ENCODE results near the gene RAB42. TPM values are rescaled to one million over a fixed set of nuclear protein-coding genes. Genes with fewer than 3 reads are reported as not detected.

The RAB42 gene
- total and polyA plus RNA-seq, 9 of the 15 experiments (the other 6 are each of a cell fraction or from before 2014, with no cell fraction given), result 0.07 to 0.14 (median 0.12) TPM; not detected in 6

DNA sequence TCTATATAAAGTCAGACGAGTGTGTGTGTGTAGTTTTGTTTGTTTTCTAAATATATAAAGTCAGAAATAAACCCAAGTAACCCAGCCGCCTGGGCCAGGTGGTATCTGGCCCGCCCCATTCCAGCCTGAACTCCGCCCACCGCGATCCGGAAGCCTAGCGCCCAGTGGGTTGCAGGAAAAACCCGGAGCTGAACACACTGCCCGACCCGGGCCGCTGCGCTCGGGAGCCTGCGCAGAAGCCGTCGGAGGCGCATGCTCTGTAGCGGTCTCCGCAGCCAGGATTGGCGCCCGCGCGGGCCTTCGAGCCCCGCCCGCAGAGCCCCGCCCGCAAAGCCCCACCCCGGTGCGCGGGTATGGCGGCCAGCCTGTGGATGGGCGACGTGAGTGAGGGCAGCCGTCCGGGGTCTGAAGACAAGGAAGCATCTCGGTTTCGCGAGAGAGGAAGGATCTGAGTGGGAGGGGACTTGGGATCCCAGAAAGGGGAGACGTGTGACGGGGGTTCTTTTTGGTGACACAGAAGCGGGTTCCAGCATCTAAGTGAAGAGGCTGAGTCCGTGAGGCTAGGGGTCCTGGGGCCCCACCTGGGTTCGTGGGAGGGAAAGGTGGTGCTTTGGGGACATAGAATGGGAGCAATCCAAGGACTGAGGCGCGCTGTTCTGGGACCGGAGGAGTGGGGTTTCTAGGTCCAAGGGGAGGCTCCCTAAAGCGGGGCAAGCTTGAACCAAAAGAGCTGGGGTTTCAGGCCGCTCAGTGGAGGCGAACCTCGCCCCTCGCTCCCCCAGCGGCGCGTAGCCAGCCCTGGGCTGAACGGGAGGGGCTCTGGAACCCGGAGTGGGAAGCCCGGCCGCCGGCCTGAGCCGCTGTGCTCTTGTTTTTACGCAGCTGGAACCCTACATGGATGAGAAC, 39.1 kb upstream of the RAB42 start, which contains the start of gene TRNAU1AP (continued):
- TF ChIP-seq, protein P1, sequence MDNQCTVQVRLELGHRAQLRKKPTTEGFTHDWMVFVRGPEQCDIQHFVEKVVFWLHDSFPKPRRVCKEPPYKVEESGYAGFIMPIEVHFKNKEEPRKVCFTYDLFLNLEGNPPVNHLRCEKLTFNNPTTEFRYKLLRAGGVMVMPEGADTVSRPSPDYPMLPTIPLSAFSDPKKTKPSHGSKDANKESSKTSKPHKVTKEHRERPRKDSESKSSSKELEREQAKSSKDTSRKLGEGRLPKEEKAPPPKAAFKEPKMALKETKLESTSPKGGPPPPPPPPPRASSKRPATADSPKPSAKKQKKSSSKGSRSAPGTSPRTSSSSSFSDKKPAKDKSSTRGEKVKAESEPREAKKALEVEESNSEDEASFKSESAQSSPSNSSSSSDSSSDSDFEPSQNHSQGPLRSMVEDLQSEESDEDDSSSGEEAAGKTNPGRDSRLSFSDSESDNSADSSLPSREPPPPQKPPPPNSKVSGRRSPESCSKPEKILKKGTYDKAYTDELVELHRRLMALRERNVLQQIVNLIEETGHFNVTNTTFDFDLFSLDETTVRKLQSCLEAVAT (IDR thresholded peaks at IDR 0.05), result peak in 1 of 2 experiments; percentile 85; a peak in 2 of 4 replicates
- no peak for TF ChIP-seq SMARCA5 (IDR thresholded peaks at IDR 0.05)
- TF ChIP-seq NELFE (IDR thresholded peaks at IDR 0.05; ENCODE audit: insufficient read depth, insufficient read length), result no peak
- TF ChIP-seq, protein P2, sequence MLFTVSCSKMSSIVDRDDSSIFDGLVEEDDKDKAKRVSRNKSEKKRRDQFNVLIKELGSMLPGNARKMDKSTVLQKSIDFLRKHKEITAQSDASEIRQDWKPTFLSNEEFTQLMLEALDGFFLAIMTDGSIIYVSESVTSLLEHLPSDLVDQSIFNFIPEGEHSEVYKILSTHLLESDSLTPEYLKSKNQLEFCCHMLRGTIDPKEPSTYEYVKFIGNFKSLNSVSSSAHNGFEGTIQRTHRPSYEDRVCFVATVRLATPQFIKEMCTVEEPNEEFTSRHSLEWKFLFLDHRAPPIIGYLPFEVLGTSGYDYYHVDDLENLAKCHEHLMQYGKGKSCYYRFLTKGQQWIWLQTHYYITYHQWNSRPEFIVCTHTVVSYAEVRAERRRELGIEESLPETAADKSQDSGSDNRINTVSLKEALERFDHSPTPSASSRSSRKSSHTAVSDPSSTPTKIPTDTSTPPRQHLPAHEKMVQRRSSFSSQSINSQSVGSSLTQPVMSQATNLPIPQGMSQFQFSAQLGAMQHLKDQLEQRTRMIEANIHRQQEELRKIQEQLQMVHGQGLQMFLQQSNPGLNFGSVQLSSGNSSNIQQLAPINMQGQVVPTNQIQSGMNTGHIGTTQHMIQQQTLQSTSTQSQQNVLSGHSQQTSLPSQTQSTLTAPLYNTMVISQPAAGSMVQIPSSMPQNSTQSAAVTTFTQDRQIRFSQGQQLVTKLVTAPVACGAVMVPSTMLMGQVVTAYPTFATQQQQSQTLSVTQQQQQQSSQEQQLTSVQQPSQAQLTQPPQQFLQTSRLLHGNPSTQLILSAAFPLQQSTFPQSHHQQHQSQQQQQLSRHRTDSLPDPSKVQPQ (CRISPR knock-in tag; IDR thresholded peaks at IDR 0.05; ENCODE audit: borderline replicate concordance), result no peak
- 0 out of 2 replicates have a peak, but pooled peaks have one; percentile 21 for TF ChIP-seq ZNF695 (CRISPR knock-in tag; IDR thresholded peaks at IDR 0.05)
- TF ChIP-seq TCF3 (CRISPR knock-in tag; IDR thresholded peaks at IDR 0.05), result peak; percentile 22
- no peak for TF ChIP-seq GTF2A2 (tag; IDR thresholded peaks at IDR 0.05)
- no peak for TF ChIP-seq FOXM1 (IDR thresholded peaks at IDR 0.05; ENCODE audit: low read depth)
- no peak for TF ChIP-seq FOXM1 (CRISPR knock-in tag; IDR thresholded peaks at IDR 0.05; ENCODE audit: low read depth)
- TF ChIP-seq, protein P3, sequence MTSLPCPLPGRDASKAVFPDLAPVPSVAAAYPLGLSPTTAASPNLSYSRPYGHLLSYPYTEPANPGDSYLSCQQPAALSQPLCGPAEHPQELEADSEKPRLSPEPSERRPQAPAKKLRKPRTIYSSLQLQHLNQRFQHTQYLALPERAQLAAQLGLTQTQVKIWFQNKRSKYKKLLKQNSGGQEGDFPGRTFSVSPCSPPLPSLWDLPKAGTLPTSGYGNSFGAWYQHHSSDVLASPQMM (CRISPR knock-in tag; IDR thresholded peaks at IDR 0.05), result no peak
- no peak for TF ChIP-seq SRSF7 (optimal IDR thresholded peaks at IDR 0.05; ENCODE audit: low read depth, low read length)
- TF ChIP-seq SRSF1 (IDR thresholded peaks at IDR 0.05; ENCODE audit: low read depth, low read length), result no peak
- TF ChIP-seq CBX8 (IDR thresholded peaks at IDR 0.05; ENCODE audit: borderline replicate concordance, extremely low read depth, low read depth, low read length, poor library complexity, severe bottlenecking), result no peak
- TF ChIP-seq NFATC3 (IDR thresholded peaks at IDR 0.05), result no peak; the same call in 1 of the 2 replicates
- no peak for TF ChIP-seq IRF2 (CRISPR knock-in tag; IDR thresholded peaks at IDR 0.05)
- no peak for TF ChIP-seq SMAD3 (CRISPR knock-in tag; conservative IDR thresholded peaks at IDR 0.05)
- TF ChIP-seq ZNF24 (IDR thresholded peaks at IDR 0.05), result no peak
- TF ChIP-seq ZNF589 (CRISPR knock-in tag; IDR thresholded peaks at IDR 0.05; ENCODE audit: low read depth), result no peak
- peak; percentile 94 for TF ChIP-seq TOE1 (IDR thresholded peaks at IDR 0.05; ENCODE audit: borderline replicate concordance)
- no peak for TF ChIP-seq TOE1 (CRISPR knock-in tag; IDR thresholded peaks at IDR 0.05; ENCODE audit: borderline replicate concordance, low read depth)
- TF ChIP-seq ZNF57 (CRISPR knock-in tag; IDR thresholded peaks at IDR 0.05), result 0 out of 2 replicates have a peak, but pooled peaks have one; percentile 25
- TF ChIP-seq, protein P4, sequence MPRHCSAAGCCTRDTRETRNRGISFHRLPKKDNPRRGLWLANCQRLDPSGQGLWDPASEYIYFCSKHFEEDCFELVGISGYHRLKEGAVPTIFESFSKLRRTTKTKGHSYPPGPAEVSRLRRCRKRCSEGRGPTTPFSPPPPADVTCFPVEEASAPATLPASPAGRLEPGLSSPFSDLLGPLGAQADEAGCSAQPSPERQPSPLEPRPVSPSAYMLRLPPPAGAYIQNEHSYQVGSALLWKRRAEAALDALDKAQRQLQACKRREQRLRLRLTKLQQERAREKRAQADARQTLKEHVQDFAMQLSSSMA (CRISPR knock-in tag; IDR thresholded peaks at IDR 0.05), result no peak
- TF ChIP-seq TARDBP (IDR thresholded peaks at IDR 0.05), result peak; percentile 54; the same call in 1 of the 2 replicates
- TF ChIP-seq NCOA2 (IDR thresholded peaks at IDR 0.05; ENCODE audit: partially characterized antibody in 2 of 2), result no peak
